K562 (cell line): ENCODE measurements around the gene MAP4K1. TPM values are rescaled to one million over a fixed set of nuclear protein-coding genes. Genes with fewer than 3 reads are reported as not detected.

Experiments used
- DACH1 ChIP-seq: fragments of 450-650 bp; IDR thresholded peaks from 2 replicates; pipeline ENCODE4 v1.6.1; 2018; ENCODE audit not compliant: partially characterized antibody
- GABPB2 ChIP-seq: fragments of 250-450 bp; sonication (Bioruptor Pico); conservative IDR thresholded peaks from 2 replicates; pipeline ENCODE4 v1.5.1; 2021; ENCODE audit warnings: mild to moderate bottlenecking
- HBP1 ChIP-seq: fragments of 450-650 bp; formaldehyde crosslinking; IDR thresholded peaks from 2 replicates; pipeline ENCODE4 v1.4.0; 2022; ENCODE audit warnings: missing genetic modification characterization
- HMGXB4 ChIP-seq: sonication (generic); formaldehyde crosslinking; IDR thresholded peaks from 2 replicates; pipeline ENCODE4 v1.8.1; 2023; ENCODE audit warnings: mild to moderate bottlenecking, missing genetic modification reagents
- NUFIP1 ChIP-seq: fragments of 450-650 bp; IDR thresholded peaks from 2 replicates; pipeline ENCODE4 v1.6.1; 2018; ENCODE audit not compliant: partially characterized antibody
- RBFOX2 ChIP-seq: fragments of 200-400 bp; formaldehyde crosslinking; IDR thresholded peaks from 2 replicates; pipeline ENCODE4 v1.6.1; 2017; ENCODE audit warnings: low read depth, mild to moderate bottlenecking, low read length, moderate library complexity
- TFE3 ChIP-seq: fragments of 450-650 bp; formaldehyde crosslinking; IDR thresholded peaks from 2 replicates; pipeline ENCODE4 v1.4.0; 2020; ENCODE audit warnings: mild to moderate bottlenecking, mixed read lengths
- THAP12 ChIP-seq: fragments of 250-450 bp; sonication (Bioruptor Pico); IDR thresholded peaks from 2 replicates; pipeline ENCODE4 v1.9.0; 2021; ENCODE audit warnings: mild to moderate bottlenecking, inconsistent platforms
- THRA ChIP-seq: fragments of 450-650 bp; IDR thresholded peaks from 2 replicates; pipeline ENCODE4 v1.6.1; 2017; ENCODE audit warnings: mild to moderate bottlenecking, moderate library complexity
- XRCC5 ChIP-seq: fragments of 200-400 bp; formaldehyde crosslinking; IDR thresholded peaks from 2 replicates; pipeline ENCODE4 v1.6.1; 2017; ENCODE audit warnings: low read depth, mild to moderate bottlenecking, low read length
- YBX1 ChIP-seq: fragments of 450-650 bp; IDR thresholded peaks from 2 replicates; pipeline ENCODE4 v1.7.1; 2016; ENCODE audit warnings: mild to moderate bottlenecking
- ZFX ChIP-seq: sonication (generic); formaldehyde crosslinking; IDR thresholded peaks from 2 replicates; pipeline ENCODE4 v1.8.0; 2022; ENCODE audit warnings: mild to moderate bottlenecking, missing genetic modification reagents, moderate library complexity
- ZNF121 ChIP-seq: sonication (generic); formaldehyde crosslinking; conservative IDR thresholded peaks from 2 replicates; pipeline ENCODE4 v1.8.0; 2022; ENCODE audit warnings: missing genetic modification reagents
- ZNF146 ChIP-seq: IDR thresholded peaks from one replicate; pipeline ENCODE4 v1.6.1; 2018; ENCODE audit warnings: missing compliant biosample characterization; ENCODE audit not compliant: unreplicated experiment
- ZNF224 ChIP-seq: sonication (generic); formaldehyde crosslinking; IDR thresholded peaks from 2 replicates; pipeline ENCODE4 v1.8.0; 2022; ENCODE audit warnings: mild to moderate bottlenecking, missing genetic modification reagents
- ZNF431 ChIP-seq: sonication (generic); formaldehyde crosslinking; IDR thresholded peaks from 2 replicates; pipeline ENCODE4 v1.8.0; 2022; ENCODE audit warnings: mild to moderate bottlenecking, missing genetic modification reagents
- ZNF511 ChIP-seq: sonication (generic); formaldehyde crosslinking; IDR thresholded peaks from 2 replicates; pipeline ENCODE4 v1.8.0; 2022; ENCODE audit warnings: mild to moderate bottlenecking, missing genetic modification reagents
- ZNF766 ChIP-seq: fragments of 200-800 bp; sonication (Bioruptor generic); conservative IDR thresholded peaks from 2 replicates; pipeline ENCODE4 v1.6.1; 2016; ENCODE audit warnings: missing genetic modification characterization, missing compliant biosample characterization
- polyA plus RNA-seq, 8 experiments: library from polyadenylated mRNA; depleted of rRNA in 4 of 8; stranded (reverse) in 5 of 8; unstranded in 3 of 8; fragments of >200 nt; fragmentation: Nextera tagmentation in 2 of 8; fragmentation: Illumina TruSeq in 1 of 8; extraction: Ambion mirVana in 2 of 8; extraction: Trizol in 1 of 8; gene quantifications; 2 replicates each; pipeline versions ENCODE4 v1.2.1 to v1.2.3, GENCODE V29; 2011 to 2014; ENCODE audit warnings: inconsistent platforms in 1 of 8, missing spikeins in 1 of 8
- total RNA-seq, 7 experiments: library from RNA; depleted of rRNA in 6 of 7; stranded (reverse); fragments of >200 nt in 6 of 7; fragmentation: Illumina TruSeq in 2 of 7; extraction: Trizol in 2 of 7; gene quantifications; 2 replicates each; pipeline versions ENCODE4 v1.2.1 to v1.2.3, GENCODE V29; 2011 to 2021; ENCODE audit warnings: low replicate concordance in 1 of 7

The MAP4K1 gene
- total and polyA plus RNA-seq, 9 of the 15 experiments (the other 6 are each of a cell fraction or from before 2014, with no cell fraction given), result 0.14 to 3.2 (median 0.73) TPM; not detected in 1

- TF ChIP-seq ZFX (CRISPR knock-in tag) (no peak), ZNF121 (CRISPR knock-in tag) (no peak), ZNF431 (CRISPR knock-in tag) (no peak), HBP1 (CRISPR knock-in tag) (no peak), HMGXB4 (CRISPR knock-in tag) (peak; percentile 65; the same call in 1 of the 2 replicates), TFE3 (CRISPR knock-in tag) (no peak), RBFOX2 (peak; percentile 81), ZNF224 (CRISPR knock-in tag) (0 out of 2 replicates have a peak, but pooled peaks have one; percentile 30), ZNF766 (CRISPR knock-in tag) (peak; percentile 93), ZNF146 (CRISPR knock-in tag) (no peak), YBX1 (no peak), ZNF511 (CRISPR knock-in tag) (peak; percentile 55; the same call in 1 of the 2 replicates), THRA (no peak), GABPB2 (CRISPR knock-in tag) (no peak), NUFIP1 (no peak), XRCC5 (peak; percentile 63; the same call in 1 of the 2 replicates), DACH1 (peak; percentile 96), THAP12 (CRISPR knock-in tag) (0 out of 2 replicates have a peak, but pooled peaks have one; percentile 45)
Measured at GRCh38 chr19:38543807-38544568, 73.8 kb downstream of the MAP4K1 start (continued).
